Hindlimb muscle (tissue), 1 donor: Measurements from ENCODE around the gene RNF223. TPM values are rescaled to one million over a fixed set of nuclear protein-coding genes. Genes with fewer than 3 reads are reported as not detected.
"Not testable (repeated sequence)": the region's sequence is repeated elsewhere in the genome, so short reads cannot be mapped to it uniquely, and the experiment has no call there.

Source experiments
- DNase-seq: peaks from one replicate; pipeline ENCODE4 v3.0.0-alpha.2; 2013
- polyA plus RNA-seq: library from polyadenylated mRNA; unstranded; fragments of 120-200 nt; gene quantifications from one replicate; pipeline ENCODE4 v1.2.1, GENCODE V29; 2013; ENCODE audit not compliant: insufficient read length

The RNF223 gene
- polyA plus RNA-seq, 1 donor: 0.31 TPM

GRCh38 chr1:1072299-1072848, 1.7 kb downstream of the RNF223 start:
- no peak for DNase-seq

- no peak for DNase-seq
Measured at GRCh38 chr1:1071486-1072298, 2.4 kb downstream of the RNF223 start.

GRCh38 chr1:1069711-1070676, 4.1 kb downstream of the RNF223 start:
- no peak for DNase-seq

- peak; percentile 32 for DNase-seq
Measured at GRCh38 chr1:1069056-1069710, 4.9 kb downstream of the RNF223 start.

GRCh38 chr1:1068517-1069055, 5.5 kb downstream of the RNF223 start:
- DNase-seq: no peak

GRCh38 chr1:1067860-1068516, 6.1 kb downstream of the RNF223 start:
- no peak for DNase-seq

GRCh38 chr1:1067284-1067859, 6.7 kb downstream of the RNF223 start:
- DNase-seq: no peak

GRCh38 chr1:1066403-1067283, 7.5 kb downstream of the RNF223 start:
- DNase-seq: no peak

GRCh38 chr1:1065940-1066304, 8.2 kb downstream of the RNF223 start:
- not testable (repeated sequence) for DNase-seq

- no peak for DNase-seq
Measured at GRCh38 chr1:1065265-1065939, 8.7 kb downstream of the RNF223 start.

- DNase-seq: no peak
Measured at GRCh38 chr1:1063945-1064831, 9.9 kb downstream of the RNF223 start.

GRCh38 chr1:1063261-1063944, 10.7 kb downstream of the RNF223 start:
- no peak for DNase-seq

- DNase-seq: no peak
Measured at GRCh38 chr1:1062348-1063163, 11.6 kb downstream of the RNF223 start.

GRCh38 chr1:1061682-1062345, 12.3 kb downstream of the RNF223 start:
- DNase-seq: no peak

- no peak for DNase-seq
Measured at GRCh38 chr1:1060281-1061000, 13.7 kb downstream of the RNF223 start.
